Keratinocyte (primary cell): Measurements from ENCODE around the gene EPAS1.

Source experiments
- EZH2 ChIP-seq: IDR thresholded peaks from one replicate; pipeline ENCODE4 v1.6.1; 2012; ENCODE audit warnings: inconsistent platforms, mild to moderate bottlenecking, low read length, moderate library complexity
- TF ChIP-seq, protein P1 (sequence below), 3 experiments: IDR thresholded peaks in 1 of 3; conservative IDR thresholded peaks in 1 of 3; optimal IDR thresholded peaks in 1 of 3; 2 replicates in 2 of 3; 3 replicates in 1 of 3; pipeline versions ENCODE3 to v1.5.1; 2011; ENCODE audit warnings: low read length in 3 of 3, mild to moderate bottlenecking in 3 of 3, moderate library complexity in 2 of 3, control low read depth in 1 of 3, inconsistent platforms in 1 of 3; ENCODE audit not compliant: insufficient read depth in 2 of 3; ENCODE audit errors: extremely low read depth in 1 of 3

DNA sequence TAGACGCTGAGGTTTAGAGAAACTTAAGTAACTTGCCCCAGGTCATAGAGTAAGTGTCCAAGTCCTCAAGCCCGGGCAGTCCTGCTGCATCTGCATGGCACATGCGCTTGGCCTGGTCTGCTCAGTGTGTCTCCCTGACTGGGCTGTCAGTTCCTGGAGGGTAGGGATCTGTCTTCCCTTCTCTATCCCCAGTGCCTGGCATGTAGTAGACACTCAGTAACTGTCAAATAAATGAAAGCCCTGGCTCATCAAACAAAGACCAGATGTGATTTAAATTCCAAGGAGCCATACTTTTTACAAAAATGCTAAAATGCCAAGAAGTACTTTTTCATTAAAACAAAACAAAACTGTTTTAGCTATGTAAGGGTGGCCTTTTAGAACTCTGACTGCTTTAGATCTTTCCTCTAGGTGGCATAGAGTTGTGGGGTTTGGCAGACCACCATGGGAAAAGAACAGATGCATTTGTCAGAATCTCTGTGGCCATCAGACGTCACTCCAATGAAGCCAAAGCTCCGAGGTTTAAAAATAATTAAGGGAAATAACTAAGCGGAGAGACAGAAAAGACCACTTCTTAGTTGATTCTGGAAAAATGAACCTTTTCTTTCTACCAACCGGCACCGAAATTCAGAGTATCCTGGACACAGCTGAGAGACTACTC is 34.0 kb downstream of the EPAS1 start:
- TF ChIP-seq, protein P1, sequence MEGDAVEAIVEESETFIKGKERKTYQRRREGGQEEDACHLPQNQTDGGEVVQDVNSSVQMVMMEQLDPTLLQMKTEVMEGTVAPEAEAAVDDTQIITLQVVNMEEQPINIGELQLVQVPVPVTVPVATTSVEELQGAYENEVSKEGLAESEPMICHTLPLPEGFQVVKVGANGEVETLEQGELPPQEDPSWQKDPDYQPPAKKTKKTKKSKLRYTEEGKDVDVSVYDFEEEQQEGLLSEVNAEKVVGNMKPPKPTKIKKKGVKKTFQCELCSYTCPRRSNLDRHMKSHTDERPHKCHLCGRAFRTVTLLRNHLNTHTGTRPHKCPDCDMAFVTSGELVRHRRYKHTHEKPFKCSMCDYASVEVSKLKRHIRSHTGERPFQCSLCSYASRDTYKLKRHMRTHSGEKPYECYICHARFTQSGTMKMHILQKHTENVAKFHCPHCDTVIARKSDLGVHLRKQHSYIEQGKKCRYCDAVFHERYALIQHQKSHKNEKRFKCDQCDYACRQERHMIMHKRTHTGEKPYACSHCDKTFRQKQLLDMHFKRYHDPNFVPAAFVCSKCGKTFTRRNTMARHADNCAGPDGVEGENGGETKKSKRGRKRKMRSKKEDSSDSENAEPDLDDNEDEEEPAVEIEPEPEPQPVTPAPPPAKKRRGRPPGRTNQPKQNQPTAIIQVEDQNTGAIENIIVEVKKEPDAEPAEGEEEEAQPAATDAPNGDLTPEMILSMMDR (optimal IDR thresholded peaks at IDR 0.05 in 1 of 3, IDR thresholded peaks at IDR 0.05 in 1 of 3, conservative IDR thresholded peaks at IDR 0.05 in 1 of 3; ENCODE audit: extremely low read depth in 1 of 3, insufficient read depth in 2 of 3, low read length in 3 of 3) = no peak
- no peak for TF ChIP-seq EZH2
